ENCODE results near the gene DNLZ. TPM values are rescaled to one million over a fixed set of nuclear protein-coding genes. Genes with fewer than 3 reads are reported as not detected.
"Not testable (repeated sequence)": the region's sequence is repeated elsewhere in the genome, so short reads cannot be mapped to it uniquely, and the experiment has no call there.

The DNLZ gene
- total and polyA plus RNA-seq, 8 donors: 10.1 to 26.8 (median 15.1) TPM

GRCh38 chr9:136409557-136410455 is 46.3 kb upstream of the DNLZ start:
- WGBS, 2 donors: 9 to 11% methylated on average over 51 to 71 of the region's 71 CpGs
- H3K4me1 ChIP-seq: peaks cover 0 to 15% (median 13%) of the 10 kb centered on the region in 3 donors
- H3K36me3 ChIP-seq: peaks cover 0 to 30% (median 11%) of the 10 kb centered on the region in 3 donors
- FAIRE-seq (no peak), DNase-seq (peak in 4 of 6 donors; percentile 29 to 78 (median 60)), ATAC-seq (peak; percentile 25 to 49 (median 39))
- no peaks in the 10 kb centered on the region for H3K27me3 ChIP-seq
- TF ChIP-seq CTCF (IDR thresholded peaks at IDR 0.05): no peak
- intact Hi-C loops (cut with DNase I): no loop called here
- peak overlapping the region; percentile 55 to 97 (median 76) for H3K4me3 ChIP-seq
- peak overlapping the region in 2 of 4 donors; percentile 28 to 51 for H3K27ac ChIP-seq
- H3K9me3 ChIP-seq: no peaks in the 10 kb centered on the region

GRCh38 chr9:136407911-136408310 is 44.4 kb upstream of the DNLZ start:
- Histone ChIP-seq H3K36me3 (peaks cover 0 to 19% (median 6%) of the 10 kb centered on the region in 3 donors), H3K4me1 (peaks cover 0 to 15% (median 13%) of the 10 kb centered on the region in 3 donors), H3K27me3 (no peaks in the 10 kb centered on the region), H3K4me3 (no peak overlapping the region), H3K9me3 (no peaks in the 10 kb centered on the region), H3K27ac (no peak overlapping the region)
- no peak for DNase-seq
- 87 to 90% methylated on average over 7 of the region's 7 CpGs for WGBS, 2 donors
- intact Hi-C loops (cut with DNase I): no loop called here
- no peak for ATAC-seq
- no peak for TF ChIP-seq CTCF (IDR thresholded peaks at IDR 0.05)
- FAIRE-seq: no peak

DNA sequence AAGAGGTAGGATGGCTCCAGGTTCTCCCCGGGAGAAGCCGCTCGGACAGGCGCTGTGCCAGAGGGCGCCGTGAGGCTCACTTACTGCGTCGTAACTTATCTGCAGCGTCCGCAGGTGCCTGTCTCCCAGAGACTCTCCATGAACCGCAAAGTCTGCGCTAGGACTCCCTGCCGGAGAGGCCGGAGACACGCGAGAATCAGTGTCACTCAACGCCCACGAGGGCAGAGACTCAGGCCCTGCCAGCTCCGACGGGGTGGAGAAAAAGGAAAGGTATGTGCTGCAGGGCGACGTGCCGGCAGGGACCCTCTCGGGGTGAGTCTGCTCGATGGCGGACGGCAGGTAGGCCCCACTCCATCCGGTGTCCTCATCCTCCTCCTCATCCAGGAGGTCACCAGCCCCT is 43.5 kb upstream of the DNLZ start:
- ATAC-seq; intact Hi-C loops (cut with DNase I); FAIRE-seq; H3K27me3 ChIP-seq; H3K9me3 ChIP-seq; H3K27ac ChIP-seq; H3K4me3 ChIP-seq: not testable (repeated sequence)
- peaks cover 0 to 19% (median 6%) of the 10 kb centered on the region in 3 donors for H3K36me3 ChIP-seq
- DNase-seq: peak in 2 of 6 donors; percentile 35 to 55
- WGBS, 2 donors: 89 to 92% methylated on average over 28 of the region's 28 CpGs
- H3K4me1 ChIP-seq: peaks cover 0 to 15% (median 13%) of the 10 kb centered on the region in 3 donors

GRCh38 chr9:136405904-136406303 is 42.4 kb upstream of the DNLZ start:
- H3K27me3 ChIP-seq; FAIRE-seq; H3K27ac ChIP-seq; intact Hi-C loops (cut with DNase I); DNase-seq; H3K4me1 ChIP-seq; H3K9me3 ChIP-seq; H3K4me3 ChIP-seq; ATAC-seq: not testable (repeated sequence)
- 88 to 89% methylated on average over 10 of the region's 10 CpGs for WGBS, 2 donors
- H3K36me3 ChIP-seq: peaks cover 0 to 19% (median 6%) of the 10 kb centered on the region in 3 donors

DNA sequence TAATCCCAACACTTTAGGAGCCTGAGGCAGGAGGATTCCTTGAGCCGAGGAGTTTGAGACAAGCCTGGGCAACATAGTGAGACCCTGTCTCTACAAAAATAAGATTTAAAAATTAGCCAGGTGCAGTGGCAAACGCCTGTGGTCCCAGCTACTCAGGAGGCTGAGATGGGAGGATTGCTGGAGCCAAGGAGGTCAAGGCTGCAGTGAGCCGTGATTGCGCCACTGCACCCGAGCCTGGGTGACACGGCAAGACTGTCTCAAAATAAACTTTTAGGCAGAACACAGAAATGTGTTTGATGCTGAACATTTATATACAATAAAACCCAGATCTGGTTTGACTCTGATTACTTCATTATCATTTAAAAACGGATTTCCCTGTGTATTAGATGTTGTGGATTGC is 41.9 kb upstream of the DNLZ start:
- Histone ChIP-seq H3K9me3 (no peaks in the 10 kb centered on the region), H3K27ac (no peak overlapping the region), H3K4me3 (no peak overlapping the region), H3K36me3 (peaks cover 0 to 19% (median 6%) of the 10 kb centered on the region in 3 donors), H3K4me1 (peaks cover 0 to 10% (median 5%) of the 10 kb centered on the region in 3 donors), H3K27me3 (no peaks in the 10 kb centered on the region)
- DNase-seq (no peak), FAIRE-seq (no peak), ATAC-seq (no peak)
- intact Hi-C loops (cut with DNase I): no loop called here
- no peak for TF ChIP-seq CTCF (IDR thresholded peaks at IDR 0.05)
- 76 to 81% methylated on average over 7 of the region's 7 CpGs for WGBS, 2 donors

DNA sequence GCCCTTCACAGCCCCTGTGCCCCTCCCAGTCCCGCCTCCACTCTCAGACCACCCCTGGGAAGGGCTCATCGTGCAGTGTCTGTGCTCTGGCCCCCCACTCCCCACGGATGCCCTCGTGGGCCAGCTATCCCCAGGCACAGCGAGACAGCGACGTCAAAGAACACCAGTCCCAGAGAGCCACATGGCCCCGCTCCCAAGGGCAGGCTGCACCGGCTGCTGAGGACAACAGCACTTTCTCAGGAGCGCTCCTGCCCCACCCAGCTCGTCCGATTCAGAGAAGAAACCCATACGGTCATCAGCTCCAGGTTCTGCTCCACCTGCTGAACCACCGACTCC is 41.2 kb upstream of the DNLZ start:
- WGBS, 2 donors: 87 to 88% methylated on average over 14 of the region's 14 CpGs
- TF ChIP-seq CTCF (IDR thresholded peaks at IDR 0.05): no peak
- Histone ChIP-seq H3K4me3 (no peak overlapping the region), H3K27ac (no peak overlapping the region), H3K9me3 (no peaks in the 10 kb centered on the region), H3K27me3 (no peaks in the 10 kb centered on the region), H3K36me3 (peaks cover 0 to 19% (median 6%) of the 10 kb centered on the region in 3 donors), H3K4me1 (peaks cover 0 to 10% (median 5%) of the 10 kb centered on the region in 3 donors)
- intact Hi-C loops (cut with DNase I): loop anchor here in 1 of 3 donors (5.0 kb wide), 1 partner anchor 228 kb away; no protein-coding TSS in a partner anchor
- ATAC-seq (no peak), FAIRE-seq (no peak), DNase-seq (peak in 1 of 6 donors; percentile 66)

Data from pancreas (tissue), 10 donors.